C4-2B (cell line): ENCODE results near the gene AGBL1.

Experiments used
- CTCF ChIP-seq: fragments of 450-650 bp; conservative IDR thresholded peaks from 2 replicates; pipeline ENCODE4 v1.5.1; 2017; ENCODE audit warnings: mild to moderate bottlenecking
- ZFX ChIP-seq: fragments of 450-650 bp; IDR thresholded peaks from 2 replicates; pipeline ENCODE4 v1.6.1; 2017

GRCh38 chr15:86650094-86650493 lies 570.4 kb downstream of the AGBL1 start:
- TF ChIP-seq CTCF (no peak), ZFX (no peak)
